Mononuclear cell (primary cell): Measurements from ENCODE around the gene PHACTR1. TPM values are rescaled to one million over a fixed set of nuclear protein-coding genes. Genes with fewer than 3 reads are reported as not detected.

Experiments used
- H3K27me3 ChIP-seq: 2 replicates; pipeline ENCODE4 v1.6.0; 2011; ENCODE audit warnings: low read length, control low read depth; ENCODE audit not compliant: insufficient read depth
- H3K4me1 ChIP-seq: 2 replicates; pipeline ENCODE4 v1.5.1; 2011; ENCODE audit warnings: mild to moderate bottlenecking, low read length, control low read depth; ENCODE audit not compliant: insufficient read depth
- H3K4me3 ChIP-seq: 2 replicates; pipeline ENCODE4 v1.5.1; 2011; ENCODE audit warnings: mild to moderate bottlenecking, low read length, moderate library complexity
- H3K9me3 ChIP-seq: 2 replicates; pipeline ENCODE4 v1.5.1; 2011; ENCODE audit warnings: low read depth, mild to moderate bottlenecking, control low read depth, low read length
- total RNA-seq: library from RNA; depleted of rRNA; stranded (reverse); fragments of >200 nt; gene quantifications from one replicate; pipeline ENCODE4 v1.2.3, GENCODE V29; 2012

The PHACTR1 gene
- total RNA-seq, 1 donor, result 81.6 TPM

GRCh38 chr6:12968839-12969558 lies 252.4 kb downstream of the PHACTR1 start:
- Histone ChIP-seq H3K4me3 (no peak overlapping the region), H3K4me1 (peaks cover 12% of the 10 kb centered on the region)

GRCh38 chr6:12969966-12970365 lies 253.4 kb downstream of the PHACTR1 start:
- no peaks in the 10 kb centered on the region for H3K27me3 ChIP-seq
- H3K9me3 ChIP-seq, result no peaks in the 10 kb centered on the region
- no peak overlapping the region for H3K4me3 ChIP-seq
- H3K4me1 ChIP-seq, result peaks cover 12% of the 10 kb centered on the region

More at GRCh38 chr6:12968839-12969558, 252.4 kb downstream of the PHACTR1 start:
- Histone ChIP-seq H3K27me3 (no peaks in the 10 kb centered on the region), H3K9me3 (no peaks in the 10 kb centered on the region)

GRCh38 chr6:12973386-12973785 lies 256.8 kb downstream of the PHACTR1 start:
- Histone ChIP-seq H3K27me3 (no peaks in the 10 kb centered on the region), H3K4me3 (no peak overlapping the region), H3K4me1 (peaks cover 1% of the 10 kb centered on the region), H3K9me3 (no peaks in the 10 kb centered on the region)

- Histone ChIP-seq H3K4me3 (no peak overlapping the region), H3K27me3 (no peaks in the 10 kb centered on the region), H3K9me3 (no peaks in the 10 kb centered on the region), H3K4me1 (no peaks in the 10 kb centered on the region)
Observed at GRCh38 chr6:12974551-12974950, 258.0 kb downstream of the PHACTR1 start.

- Histone ChIP-seq H3K9me3 (no peaks in the 10 kb centered on the region), H3K27me3 (no peaks in the 10 kb centered on the region), H3K4me3 (no peak overlapping the region), H3K4me1 (no peaks in the 10 kb centered on the region)
Observed at GRCh38 chr6:12976366-12976765, 259.8 kb downstream of the PHACTR1 start.

DNA sequence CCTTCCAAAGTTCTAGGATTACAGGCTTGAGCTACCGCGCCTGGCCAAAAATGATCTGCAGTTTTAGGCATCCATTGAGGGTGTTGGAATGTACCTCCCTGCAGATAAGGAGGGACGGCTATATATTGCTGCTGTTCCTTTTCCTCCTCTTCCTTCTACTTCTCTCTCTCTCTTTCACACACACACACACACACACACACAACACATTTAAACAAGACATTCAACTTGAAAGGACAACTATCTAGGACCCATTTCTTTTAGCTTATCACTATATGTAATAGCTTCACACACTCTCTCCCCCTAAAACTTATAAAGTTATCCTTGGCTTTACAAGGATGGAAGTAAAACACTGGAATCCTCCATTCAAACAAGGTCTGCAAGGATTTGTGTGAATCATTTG lies 260.6 kb downstream of the PHACTR1 start:
- no peak overlapping the region for H3K4me3 ChIP-seq
- no peaks in the 10 kb centered on the region for H3K27me3 ChIP-seq
- no peaks in the 10 kb centered on the region for H3K4me1 ChIP-seq
- no peaks in the 10 kb centered on the region for H3K9me3 ChIP-seq

DNA sequence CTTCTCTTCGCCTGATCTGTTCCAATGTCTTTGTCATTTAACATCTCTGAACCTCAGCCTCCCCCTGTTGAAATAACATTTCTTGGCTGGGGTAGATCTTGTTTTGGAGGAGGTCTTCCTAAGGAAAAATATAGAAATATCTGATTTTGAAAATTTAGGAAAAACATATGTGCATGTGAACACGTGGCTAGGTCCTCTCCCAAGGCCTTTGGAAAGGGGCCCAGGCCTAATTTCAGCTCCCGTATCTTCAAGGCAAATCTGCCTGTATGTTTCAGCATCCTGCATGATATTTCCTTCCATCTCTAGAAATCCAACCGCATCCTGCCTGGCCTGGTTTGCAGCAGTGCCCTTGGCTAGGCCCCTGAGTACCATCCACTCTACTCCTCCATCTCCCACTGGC lies 261.2 kb downstream of the PHACTR1 start:
- no peak overlapping the region for H3K4me3 ChIP-seq
- H3K4me1 ChIP-seq, result no peaks in the 10 kb centered on the region
- H3K9me3 ChIP-seq, result no peaks in the 10 kb centered on the region
- H3K27me3 ChIP-seq, result no peaks in the 10 kb centered on the region

DNA sequence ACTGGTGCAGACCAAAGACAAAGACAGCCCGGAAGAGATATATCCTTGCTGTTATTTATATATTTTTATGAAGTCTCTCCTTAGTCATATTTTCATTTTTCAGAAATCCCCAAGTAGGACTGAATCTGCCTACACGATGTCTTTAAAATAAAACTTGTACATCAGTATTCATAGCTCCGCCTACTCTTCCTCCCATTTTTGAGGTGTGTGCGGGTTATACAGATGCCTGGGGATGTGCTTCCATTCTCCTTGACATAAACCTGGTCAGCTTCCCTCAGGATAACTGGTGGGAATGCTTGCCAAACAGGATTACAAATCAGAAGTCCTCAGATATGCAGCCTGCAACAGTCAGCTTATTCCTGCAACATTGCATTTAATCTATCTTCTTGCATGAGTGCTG lies 264.2 kb downstream of the PHACTR1 start:
- Histone ChIP-seq H3K27me3 (no peaks in the 10 kb centered on the region), H3K4me1 (no peaks in the 10 kb centered on the region), H3K9me3 (no peaks in the 10 kb centered on the region), H3K4me3 (no peak overlapping the region)

- no peaks in the 10 kb centered on the region for H3K4me1 ChIP-seq
- H3K27me3 ChIP-seq, result no peaks in the 10 kb centered on the region
- no peak overlapping the region for H3K4me3 ChIP-seq
- H3K9me3 ChIP-seq, result no peaks in the 10 kb centered on the region
Observed at GRCh38 chr6:12984776-12985175, 268.2 kb downstream of the PHACTR1 start.

DNA sequence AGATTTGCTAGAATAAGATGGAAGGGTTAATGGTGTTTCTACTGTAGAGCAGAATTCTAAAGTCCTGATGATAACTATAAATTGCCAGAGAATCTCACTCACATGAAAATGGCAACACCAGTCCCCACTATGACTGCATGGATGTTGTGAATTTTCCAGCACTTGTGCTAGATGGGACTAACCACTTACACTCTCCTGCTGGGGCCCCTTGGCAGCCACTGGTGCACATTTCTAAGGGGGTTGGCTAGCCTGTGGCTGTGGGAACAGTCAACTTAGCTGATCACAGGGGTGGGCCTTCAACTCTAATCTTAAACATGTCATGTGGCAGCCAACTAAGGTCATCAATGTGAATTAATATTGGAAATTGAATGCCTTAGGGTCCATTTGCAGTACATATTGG lies 271.2 kb downstream of the PHACTR1 start:
- H3K4me3 ChIP-seq, result no peak overlapping the region
- no peaks in the 10 kb centered on the region for H3K27me3 ChIP-seq
- H3K9me3 ChIP-seq, result no peaks in the 10 kb centered on the region
- no peaks in the 10 kb centered on the region for H3K4me1 ChIP-seq

- Histone ChIP-seq H3K4me1 (no peaks in the 10 kb centered on the region), H3K9me3 (peaks cover 7% of the 10 kb centered on the region), H3K27me3 (peaks cover 2% of the 10 kb centered on the region), H3K4me3 (no peak overlapping the region)
Observed at GRCh38 chr6:12990162-12990561, 273.6 kb downstream of the PHACTR1 start.

DNA sequence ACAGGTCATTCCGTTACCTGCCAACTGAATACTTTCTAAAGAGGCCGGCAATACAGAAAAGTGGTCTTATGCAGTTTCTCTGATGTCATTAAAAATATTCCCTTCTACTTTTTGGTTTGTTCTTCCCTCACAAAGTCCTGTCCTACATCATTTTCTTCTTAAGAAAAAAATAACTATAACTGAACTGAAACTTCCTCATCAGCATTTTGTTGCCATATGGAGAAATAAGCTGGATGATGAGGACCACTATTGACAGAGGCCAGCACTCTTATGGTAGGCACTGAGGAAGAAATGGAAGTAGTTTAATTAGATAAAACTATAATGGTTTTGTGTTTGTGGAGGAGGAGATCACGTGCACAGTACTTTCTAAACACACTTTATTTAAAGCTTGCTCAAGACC lies 274.9 kb downstream of the PHACTR1 start:
- peaks cover 2% of the 10 kb centered on the region for H3K27me3 ChIP-seq

GRCh38 chr6:12992770-12993169 lies 276.2 kb downstream of the PHACTR1 start:
- H3K4me3 ChIP-seq, result no peak overlapping the region
- no peaks in the 10 kb centered on the region for H3K4me1 ChIP-seq
- H3K9me3 ChIP-seq, result peaks cover 7% of the 10 kb centered on the region
- H3K27me3 ChIP-seq, result peaks cover 2% of the 10 kb centered on the region

More for the DNA sequence above, 274.9 kb downstream of the PHACTR1 start:
- H3K9me3 ChIP-seq, result peaks cover 7% of the 10 kb centered on the region
- H3K4me1 ChIP-seq, result no peaks in the 10 kb centered on the region
- H3K4me3 ChIP-seq, result no peak overlapping the region

GRCh38 chr6:12993283-12993898 lies 276.8 kb downstream of the PHACTR1 start:
- no peaks in the 10 kb centered on the region for H3K4me1 ChIP-seq
- peaks cover 7% of the 10 kb centered on the region for H3K9me3 ChIP-seq
- peaks cover 2% of the 10 kb centered on the region for H3K27me3 ChIP-seq
- H3K4me3 ChIP-seq, result no peak overlapping the region

DNA sequence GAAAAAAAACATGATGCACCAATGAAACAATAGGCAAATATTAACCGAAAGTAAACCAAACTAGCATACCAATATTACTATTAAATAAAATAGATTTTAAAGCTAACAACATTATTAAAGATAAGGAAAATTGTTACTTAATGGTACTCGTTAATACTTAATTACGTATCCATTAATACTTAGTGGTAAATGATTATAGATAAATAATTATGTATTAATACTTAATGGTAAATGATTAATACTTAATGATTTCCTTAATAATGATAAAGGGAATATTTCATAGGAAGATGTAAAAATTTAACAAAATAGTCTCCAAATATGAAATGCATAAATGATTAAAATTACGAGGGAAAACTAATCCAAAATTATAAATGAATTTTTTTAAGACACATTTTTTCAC lies 278.9 kb downstream of the PHACTR1 start:
- Histone ChIP-seq H3K4me3 (no peak overlapping the region), H3K4me1 (no peaks in the 10 kb centered on the region), H3K27me3 (peaks cover 2% of the 10 kb centered on the region), H3K9me3 (peaks cover 7% of the 10 kb centered on the region)

GRCh38 chr6:13000537-13000936 lies 284.0 kb downstream of the PHACTR1 start:
- Histone ChIP-seq H3K4me1 (peaks cover 4% of the 10 kb centered on the region), H3K4me3 (no peak overlapping the region), H3K27me3 (no peaks in the 10 kb centered on the region), H3K9me3 (no peaks in the 10 kb centered on the region)
